GM21367 (cell line): ENCODE measurements around the gene HSD11B2.
"Not testable (repeated sequence)": the region's sequence is repeated elsewhere in the genome, so short reads cannot be mapped to it uniquely, and the experiment has no call there.

Experiments
- ATAC-seq: cut with Tn5 transposase; IDR thresholded peaks from one replicate; pipeline ENCODE4 v1.9.1; 2021; ENCODE audit not compliant: unreplicated experiment

HSD11B2 gene

DNA sequence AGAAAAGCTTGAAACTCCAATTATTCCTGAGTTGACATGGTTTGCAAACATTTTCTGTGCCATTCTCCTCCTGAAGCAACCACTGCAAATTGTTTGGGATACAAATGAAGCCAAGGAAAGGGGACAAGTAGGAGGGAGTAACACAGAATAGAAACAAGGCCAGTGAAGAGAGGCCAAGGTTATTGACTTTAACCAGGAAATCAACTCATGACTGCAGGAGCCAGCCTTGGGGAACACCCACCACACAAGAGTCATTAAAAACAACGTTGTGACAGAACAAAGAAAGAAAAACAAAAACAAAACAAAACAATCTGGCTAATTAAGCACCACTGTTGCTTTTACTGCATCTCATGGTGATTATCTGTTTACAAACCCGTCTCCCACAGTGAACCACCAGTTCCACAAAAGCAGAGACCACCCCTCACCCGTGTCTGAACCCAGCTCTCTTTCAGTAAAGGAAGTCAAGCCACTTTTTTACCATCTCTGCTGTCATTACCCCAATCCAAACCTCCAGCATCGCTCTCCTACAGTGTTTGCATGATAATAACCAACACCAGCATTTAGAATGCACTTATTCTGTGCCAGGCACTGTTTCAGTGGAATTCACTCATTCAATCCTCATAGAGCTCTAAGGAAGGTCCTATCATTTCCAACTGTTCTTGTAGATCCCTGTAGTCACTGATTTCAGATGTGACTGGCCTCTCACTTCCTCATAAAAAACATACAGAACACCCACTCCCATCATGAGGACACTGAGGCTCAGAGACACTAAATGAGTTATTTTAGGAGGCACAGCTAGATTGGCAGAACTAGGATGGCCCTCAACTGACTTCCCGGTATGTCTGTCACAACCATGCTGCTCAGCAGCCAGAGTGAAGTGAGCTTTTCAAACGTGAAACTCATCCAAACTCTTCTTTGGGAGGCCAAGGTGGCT is 16.7 kb upstream of the HSD11B2 start:
- ATAC-seq, result no peak

DNA sequence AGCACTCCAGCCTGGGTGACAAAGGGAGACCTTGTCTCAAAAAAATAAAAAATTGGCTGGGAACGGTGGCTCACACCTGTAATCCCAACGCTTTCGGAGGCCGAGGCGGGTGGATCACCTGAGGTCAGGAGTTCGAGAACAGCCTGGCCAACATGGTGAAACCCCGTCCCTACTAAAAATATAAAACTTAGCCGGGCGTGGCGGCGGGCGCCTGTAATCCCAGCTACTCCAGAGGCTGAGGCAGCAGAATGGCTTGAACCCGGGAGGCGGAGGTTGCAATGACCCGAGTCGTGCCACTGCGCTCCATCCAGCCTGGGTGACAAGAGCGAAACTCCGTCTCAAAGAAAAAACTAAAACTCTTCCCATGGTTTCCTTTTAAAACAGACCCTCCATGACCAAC is 15.5 kb upstream of the HSD11B2 start:
- ATAC-seq, result not testable (repeated sequence)

DNA sequence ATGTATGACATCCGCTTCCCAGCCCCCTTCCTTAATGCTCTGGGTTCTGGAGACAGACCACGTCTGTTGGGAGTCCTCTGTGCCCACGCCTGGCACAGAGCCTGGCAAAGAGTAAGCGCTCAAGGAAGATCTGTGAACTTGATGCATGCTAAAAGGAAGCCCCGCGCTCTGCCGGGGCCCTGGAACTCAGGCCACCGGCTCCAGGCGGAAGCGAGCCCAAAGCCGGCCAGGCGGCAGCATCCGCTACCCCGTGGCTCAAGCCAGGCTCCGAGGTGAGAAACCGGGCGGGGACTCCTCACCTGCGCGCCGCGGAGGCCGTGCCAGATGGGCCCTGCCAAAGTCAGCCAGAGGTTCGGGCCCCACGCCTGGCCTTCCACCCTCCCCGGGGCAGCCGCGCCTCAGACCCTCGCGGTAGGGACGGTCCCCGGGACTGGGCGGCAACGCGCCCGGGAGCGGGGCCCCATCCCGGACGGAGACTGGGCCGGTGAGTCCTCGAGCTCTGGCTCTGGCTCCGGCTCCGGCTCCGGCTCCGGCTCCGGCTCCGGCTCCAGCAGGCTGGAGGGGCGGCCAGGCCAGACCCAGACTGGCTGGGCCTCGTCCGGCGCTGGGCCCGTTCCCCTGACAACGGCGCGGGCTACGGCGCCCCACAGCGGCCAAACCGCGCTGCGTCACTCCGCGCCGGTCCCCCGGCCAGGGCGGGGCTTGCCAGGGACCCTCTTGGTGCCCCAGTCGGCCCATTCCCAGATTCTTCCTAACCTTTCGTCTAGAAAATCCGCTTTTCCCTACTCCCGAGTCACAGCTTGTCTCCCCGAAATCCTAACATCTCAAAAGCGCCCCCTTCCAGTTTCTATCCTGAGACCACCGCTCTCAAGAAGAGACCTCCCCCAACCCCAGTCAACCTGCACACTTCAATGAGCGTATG is 14.8 kb upstream of the HSD11B2 start, which contains the start of gene ZDHHC1:
Gene ZDHHC1 (minus strand): TSS at position 606 of the 922 bp plus-strand sequence. CDS start 8,702 bp downstream, outside the sequence.
- no peak for ATAC-seq

DNA sequence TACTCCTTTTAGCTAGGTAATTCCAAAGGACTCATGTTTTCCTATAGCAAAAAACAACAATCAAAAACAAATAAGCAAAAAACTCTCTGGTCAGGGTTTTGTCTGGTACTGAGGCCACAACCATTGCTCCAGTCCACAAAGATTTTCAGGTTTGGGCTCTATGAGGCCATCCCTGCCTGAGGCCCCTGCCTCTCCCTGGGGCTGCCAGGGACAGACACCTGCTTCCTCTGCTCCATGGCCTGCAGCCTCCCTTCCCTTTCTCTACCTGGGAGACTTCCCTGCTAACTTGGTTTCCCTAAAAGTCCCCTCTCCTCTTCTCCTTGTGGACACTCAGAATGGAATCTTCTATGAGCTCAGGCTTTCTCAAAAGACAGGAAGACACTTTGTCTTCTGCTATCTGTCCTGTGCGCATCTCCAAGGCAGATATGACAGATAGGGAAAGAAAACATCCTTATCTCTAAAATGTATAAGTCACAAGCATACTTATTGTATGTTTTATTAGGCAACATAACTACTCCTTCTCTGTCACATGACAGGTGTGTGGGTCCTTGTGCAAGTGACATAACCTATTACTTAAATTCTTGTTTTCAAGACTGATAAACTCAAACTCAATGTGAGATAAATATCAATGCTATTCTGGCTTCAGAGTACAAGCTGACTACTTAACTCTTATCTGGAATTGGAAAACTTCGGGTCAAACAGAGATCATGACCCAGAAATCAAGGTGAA is 13.4 kb upstream of the HSD11B2 start:
- ATAC-seq, result no peak

DNA sequence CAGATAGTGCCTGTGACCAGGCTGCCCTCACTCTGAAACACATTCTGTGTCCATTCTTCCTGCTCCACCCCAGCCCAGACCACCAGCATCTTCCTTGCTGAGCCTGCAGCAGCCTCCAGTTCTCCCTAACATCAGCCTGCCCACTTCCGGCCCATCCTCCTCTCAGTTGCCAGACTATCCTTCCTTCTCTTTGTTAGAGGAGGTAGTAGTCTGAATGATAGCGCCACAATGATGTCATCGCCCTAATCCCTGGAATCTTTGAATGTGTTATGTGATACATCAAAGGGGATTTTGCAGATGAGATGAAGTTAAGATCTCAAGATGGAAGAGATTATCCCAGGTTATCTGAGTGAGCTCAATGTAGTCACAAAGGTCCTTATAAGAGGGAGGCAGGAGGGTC is 11.4 kb upstream of the HSD11B2 start:
- no peak for ATAC-seq

DNA sequence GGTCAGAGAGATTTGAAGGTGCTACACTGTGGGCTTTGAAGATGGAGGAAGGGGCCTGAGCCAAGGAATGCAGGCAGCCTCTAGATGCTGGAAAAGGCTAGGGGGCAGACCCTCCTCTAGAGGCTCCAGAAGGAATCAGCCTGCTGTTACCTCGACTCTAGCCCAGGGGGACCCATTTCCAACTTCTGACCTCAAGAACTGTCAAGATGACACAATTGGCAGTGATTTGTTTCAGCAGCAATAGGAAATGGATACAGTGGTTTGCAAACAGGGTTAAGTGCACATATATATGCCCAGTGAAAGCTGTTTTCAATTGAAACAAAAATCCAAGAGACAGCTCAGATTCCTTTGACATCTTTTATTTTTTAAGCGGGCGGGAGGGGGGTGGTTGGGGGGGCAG is 11.0 kb upstream of the HSD11B2 start:
- no peak for ATAC-seq

DNA sequence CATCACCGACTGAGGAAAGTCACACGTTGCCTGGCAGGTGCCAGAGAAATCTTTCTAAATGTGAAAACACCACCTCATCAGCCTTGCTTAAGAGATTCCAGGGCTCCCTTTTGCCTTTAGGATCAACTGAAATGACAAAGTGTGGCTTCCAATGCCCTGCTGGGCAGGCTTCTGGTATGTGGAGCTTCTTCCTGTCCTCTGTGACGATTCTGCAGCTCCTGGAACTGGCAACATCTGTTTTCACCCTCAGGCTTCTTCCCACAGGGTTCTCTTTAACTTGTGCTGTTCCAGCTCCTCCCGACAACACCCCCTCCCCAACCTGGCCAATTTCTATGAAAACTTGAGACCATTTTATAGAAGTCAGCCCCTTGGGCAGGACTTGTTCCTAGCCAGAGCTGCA is 9.9 kb upstream of the HSD11B2 start:
- ATAC-seq, result no peak

DNA sequence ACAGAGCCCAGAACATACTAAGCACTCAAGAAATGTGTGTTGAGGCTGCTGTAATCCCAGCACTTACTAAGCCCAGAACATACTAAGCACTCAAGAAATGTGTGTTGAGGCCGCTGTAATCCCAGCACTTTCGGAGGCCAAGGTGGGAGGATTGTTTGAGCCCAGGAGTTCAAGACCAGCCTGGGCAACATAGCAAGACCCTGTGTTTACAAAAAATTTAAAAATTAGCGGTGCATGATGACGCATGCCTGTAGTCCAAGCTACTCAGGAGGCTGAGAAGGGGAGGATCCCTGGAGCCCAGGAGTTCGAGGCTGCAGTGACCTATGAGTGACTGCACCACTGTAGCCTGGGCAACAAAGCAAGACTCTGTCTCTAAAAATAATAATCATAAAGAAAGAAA is 7.9 kb upstream of the HSD11B2 start:
- no peak for ATAC-seq

DNA sequence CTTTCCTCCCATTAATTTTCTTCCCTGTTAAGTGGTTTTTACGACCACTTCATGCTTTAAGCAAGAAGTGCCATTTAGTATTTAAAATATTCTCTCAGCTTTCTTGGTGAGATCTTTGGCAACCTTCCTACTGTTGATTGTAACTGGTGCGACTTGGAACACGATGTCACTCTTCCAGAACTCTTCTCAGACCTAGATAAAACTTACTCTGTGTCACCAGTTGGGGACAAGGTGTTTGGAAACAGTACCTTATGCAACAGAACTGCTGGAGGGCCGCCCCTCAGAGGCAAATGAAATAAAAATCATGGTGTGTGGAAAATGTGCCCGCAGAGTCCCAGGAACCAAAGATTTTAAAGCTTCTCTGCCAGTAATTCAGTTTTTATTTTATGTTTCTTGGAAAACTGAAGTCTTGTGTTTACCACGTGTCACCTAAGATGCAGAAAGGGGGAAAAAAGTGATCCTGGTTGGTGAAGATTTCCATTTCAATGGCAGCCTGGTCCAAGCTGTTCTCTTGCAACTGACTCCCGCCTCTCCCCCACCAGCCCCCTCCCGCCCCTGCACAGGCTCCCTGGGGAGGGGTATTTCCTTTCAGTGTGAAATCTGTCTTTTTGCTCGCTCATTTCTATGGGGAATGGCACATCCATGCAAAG is 7.2 kb upstream of the HSD11B2 start:
- no peak for ATAC-seq

DNA sequence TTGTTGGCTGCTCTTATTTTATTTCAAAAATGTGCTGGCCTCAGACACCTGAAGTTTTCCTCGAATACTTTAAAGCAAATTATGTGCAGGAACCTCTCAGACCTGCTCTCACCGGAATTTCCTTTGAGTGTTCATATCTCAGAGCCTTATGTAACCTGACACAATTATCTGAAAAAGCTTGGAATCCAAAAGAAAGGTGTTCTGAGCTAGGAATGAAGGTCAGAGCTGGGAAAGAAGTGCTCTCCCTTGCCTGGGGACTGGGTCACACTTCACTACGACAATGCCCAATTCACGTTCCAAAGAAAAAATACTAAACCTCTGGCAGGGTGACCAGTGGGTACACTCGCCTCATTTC is 6.7 kb upstream of the HSD11B2 start:
- no peak for ATAC-seq

DNA sequence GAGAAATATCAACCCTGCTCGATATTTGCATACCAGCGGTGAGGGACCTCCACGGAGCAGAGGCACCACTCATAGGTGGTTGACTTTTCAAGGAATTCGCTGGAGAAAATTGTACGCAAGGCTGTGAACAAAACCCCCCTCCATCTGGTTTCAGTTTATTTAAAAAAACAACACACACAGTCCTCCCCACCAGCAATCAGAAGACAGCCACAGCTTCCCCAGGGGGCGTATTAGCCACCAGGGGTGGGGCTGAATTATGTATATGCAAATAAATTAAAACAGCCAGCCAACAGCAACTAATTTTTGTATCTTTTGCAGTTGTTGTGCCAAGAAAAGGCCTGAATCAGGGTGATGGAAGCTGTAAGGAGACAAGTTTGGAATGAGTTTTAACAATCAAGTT is 5.9 kb upstream of the HSD11B2 start:
- ATAC-seq, result no peak

DNA sequence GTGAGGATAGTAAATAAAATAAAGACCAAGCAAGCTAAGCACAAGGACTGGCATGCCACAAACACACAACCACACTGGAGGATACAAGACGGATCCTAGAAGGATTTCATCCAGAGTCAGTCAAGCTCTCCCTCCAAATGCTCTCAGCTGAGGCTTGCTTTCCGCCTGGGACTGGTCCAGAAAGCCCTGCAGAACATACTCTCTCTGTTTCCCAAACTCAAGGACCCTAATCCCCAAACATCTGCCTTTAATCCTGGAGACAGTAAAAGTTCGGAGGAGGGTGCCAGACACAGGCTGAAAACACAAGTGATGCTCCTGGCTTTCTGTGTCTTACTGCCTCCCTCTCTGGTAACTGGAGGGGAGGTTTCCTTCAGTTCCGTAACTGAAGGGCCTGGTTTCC is 5.3 kb upstream of the HSD11B2 start:
- no peak for ATAC-seq

DNA sequence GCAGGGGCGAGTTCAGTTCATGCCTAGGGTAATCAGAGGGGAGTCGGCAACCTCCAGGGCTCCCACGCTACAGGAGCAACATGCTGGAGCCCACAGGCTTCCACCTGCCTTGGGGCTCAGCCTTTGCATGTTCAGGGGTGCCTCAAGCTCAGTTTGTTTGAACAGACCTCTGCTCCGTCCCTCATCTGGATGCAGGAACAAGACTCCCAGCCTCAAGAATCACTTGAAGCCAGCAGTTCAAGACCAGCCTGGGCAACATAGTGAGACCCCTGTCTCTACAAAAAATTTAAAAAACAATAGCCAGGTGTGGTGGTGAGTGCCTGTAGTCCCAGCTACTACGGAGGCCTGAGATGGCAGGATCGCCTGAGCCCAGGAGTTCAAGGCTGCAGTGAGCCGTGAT is 4.9 kb upstream of the HSD11B2 start:
- ATAC-seq, result no peak

DNA sequence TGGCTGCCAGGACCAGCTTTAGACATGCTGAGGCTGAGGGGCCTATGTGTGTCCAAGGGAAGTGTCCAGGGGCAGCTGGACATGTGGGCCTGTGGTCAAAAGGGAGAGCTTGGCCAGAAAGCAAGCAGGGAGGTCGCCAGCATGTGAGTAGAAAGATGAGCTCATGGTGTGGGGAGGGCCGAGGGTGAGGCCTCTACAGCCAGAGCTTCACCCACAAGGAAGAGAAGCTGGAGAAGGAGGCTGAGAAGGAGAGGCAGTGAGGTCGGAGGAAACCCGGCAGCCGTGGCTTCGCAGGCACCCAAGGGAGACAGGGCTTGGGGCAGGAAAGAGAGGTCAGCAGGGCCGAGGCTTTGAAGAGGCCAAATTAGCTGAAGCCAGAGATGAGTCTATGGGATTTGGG is 4.0 kb upstream of the HSD11B2 start:
- ATAC-seq, result no peak

DNA sequence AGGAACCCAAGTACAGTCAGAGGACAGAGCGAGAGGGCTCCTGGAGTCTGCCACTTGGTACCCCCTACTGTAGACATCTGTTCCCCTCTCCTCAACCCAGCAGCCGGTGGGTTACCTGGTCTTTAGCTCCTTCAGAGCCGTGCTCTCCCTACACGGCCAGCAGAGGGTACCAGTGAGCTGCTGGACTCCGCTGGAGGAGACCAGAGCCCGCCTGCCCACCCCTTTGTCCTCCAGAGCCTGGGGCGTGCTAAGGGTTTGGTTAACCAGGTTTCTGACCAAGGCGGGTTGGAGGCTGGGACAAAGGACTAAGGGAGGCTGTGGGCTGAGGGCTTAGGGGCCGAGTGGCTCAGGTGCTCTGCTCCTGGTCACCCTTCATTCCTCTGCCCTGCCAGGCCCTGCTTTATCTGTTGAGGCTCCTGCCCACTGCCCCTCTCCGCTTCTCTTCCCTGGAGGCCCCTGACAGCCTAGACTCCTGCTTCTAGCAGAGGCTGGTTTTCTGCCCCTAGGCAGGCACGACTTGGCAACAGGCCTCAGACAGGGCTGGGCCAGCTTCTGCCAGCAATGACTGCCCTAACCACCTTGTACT is 2.7 kb upstream of the HSD11B2 start:
- ATAC-seq, result no peak

DNA sequence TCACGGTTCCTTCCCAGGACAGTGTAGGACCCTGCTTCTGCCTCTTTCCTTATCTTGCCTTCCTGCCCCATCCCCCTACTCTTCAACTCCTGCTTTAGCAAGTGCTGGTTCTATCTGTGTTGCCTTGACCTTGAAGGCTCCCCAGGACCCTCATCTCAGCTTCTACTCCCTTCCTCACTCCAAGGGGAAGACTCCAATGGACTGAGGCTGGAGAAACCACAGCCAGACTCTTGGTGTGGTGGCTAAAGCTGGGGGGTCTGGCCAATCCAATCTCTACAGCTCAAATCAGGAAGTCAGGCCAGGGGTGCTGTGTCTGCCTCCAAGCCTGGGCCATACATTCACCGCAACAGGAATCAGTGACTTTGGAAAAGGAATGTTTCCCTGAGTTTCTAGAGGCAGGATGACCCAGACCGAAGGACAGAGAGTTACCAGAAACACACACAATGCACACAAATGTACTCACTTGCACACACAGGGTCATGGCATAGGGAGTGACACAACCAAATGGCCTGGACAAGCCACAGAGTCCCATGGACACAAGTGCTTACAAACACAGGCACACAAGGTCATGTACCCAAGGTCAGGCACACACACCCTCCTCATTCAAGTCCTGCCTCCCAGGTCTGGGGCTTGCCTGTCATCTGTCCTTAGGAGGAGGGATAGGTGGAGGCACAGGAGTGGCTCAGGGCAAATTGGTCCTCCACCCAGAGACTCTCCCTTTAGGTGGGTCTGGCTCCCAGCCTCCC is 1.7 kb upstream of the HSD11B2 start:
- ATAC-seq, result no peak

DNA sequence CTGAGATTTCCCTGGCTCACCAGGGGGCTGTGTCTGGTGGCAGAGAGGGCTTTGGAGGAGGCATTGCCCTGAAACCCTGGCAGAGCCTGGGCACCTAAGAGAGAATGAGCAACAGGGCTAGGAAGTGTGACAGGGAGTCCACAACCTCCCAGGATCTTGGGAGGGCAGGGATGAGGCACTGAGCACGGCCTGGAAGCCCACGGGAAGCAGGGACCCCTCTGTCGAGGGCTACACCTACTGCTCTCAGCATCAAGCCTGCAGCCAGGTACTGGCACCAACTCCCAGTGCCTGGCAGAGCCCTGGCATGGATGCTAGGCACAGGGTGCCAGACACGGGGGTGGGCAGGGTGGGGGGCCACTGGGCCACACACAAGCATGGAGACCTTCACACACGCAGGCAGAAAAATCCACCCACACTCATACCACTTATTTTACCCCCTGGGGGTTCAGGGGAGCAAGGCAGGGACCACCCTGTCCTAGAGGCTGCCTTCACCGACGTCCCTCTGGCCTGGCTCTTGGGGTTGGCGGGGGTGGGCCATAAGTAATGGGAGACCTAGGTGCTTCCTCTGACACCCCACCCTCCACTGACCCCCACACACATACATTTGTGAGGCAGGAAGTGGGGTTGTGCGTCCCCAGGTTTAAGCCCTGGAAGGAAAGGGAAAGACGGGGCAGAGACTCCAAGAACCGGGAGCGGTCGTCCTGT is 970 bp upstream of the HSD11B2 start:
- ATAC-seq, result no peak

DNA sequence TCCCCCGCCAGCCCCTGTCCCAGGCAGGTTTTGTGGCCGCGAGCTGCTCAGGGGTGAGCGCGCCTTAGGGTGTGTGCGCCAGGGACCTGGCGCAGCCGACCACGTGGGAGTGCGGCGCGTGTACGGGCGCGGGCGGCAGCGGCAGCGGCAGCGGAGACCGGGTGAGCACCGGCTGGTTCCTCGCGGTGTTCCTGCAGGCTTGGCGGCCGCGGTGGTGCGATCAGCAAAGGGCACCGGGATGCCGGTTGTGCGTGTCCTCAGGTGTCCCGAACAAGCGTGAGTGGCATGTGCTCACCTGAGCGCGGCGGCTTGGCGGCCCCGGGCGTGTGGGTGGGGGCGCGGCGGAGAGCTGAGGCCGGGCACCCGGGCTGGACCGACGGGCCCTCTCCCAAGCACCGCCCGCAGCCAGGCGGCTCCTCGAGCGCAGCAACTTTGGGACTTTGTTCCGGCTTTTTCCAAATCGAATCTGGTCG is 381 bp upstream of the HSD11B2 start:
- no peak for ATAC-seq
